GM21723 (cell line): Measurements from ENCODE around the gene ELAVL1.
A peak's percentile ranks its signal among the peaks of the same experiment; 100 is the strongest.
"Not testable (repeated sequence)": the region's sequence is repeated elsewhere in the genome, so short reads cannot be mapped to it uniquely, and the experiment has no call there.

Source experiments
- ATAC-seq: cut with Tn5 transposase; IDR thresholded peaks from one replicate; pipeline ENCODE4 v1.9.1; 2021; ENCODE audit warnings: mild to moderate bottlenecking, moderate library complexity; ENCODE audit not compliant: unreplicated experiment

Gene ELAVL1

DNA sequence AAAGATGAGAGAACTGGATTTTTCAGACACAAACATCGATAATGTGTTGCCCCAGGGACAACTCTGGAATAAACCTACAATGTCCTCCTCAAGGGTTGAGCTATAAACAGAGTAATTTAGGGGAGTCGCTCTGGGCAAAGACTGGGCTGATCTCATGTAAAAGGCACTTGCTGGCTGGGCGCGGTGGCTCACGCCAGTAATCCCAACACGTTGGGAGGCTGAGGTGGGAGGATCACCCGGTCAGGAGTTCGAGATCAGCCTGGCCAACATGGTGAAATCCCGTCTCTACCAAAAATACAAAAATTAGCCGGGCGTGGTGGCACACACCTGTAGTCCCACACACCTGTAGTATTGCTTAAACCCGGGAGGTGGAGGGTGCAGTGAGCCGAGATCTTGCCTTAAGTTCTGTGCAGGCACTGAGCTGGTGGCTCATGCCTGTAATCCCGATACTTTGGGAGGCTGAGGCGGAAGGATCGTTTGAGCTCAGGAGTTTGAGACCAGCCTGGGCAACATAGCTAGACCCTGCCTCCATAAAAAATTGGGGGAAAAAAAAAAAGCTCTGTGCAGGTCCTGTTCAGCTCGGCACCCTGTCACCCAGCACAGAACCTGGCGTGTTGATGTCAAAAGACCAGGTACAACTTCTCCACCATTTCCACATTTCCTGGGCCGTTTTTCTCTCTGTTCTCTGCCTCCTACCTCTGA lies 63.4 kb downstream of the ELAVL1 start:
- no peak for ATAC-seq

DNA sequence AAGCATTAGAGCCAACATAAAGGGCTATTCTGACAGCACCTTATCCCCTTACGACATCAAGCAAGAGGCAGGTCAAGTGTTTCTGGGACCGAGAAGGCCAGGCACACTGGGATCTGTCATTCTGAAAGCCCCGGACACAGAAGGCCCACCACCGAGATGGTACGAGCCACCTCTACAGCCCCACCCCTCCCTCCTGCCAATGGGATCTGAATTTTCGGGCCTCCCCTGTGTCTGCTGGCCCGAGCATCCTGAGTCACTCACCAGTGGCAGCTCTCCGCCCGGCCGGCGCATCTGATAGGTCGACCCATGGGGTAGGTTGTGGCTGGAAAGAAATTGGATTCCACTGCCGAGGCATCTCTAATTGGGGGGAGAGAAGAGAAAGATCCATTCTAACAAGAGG lies 64.6 kb downstream of the ELAVL1 start:
- no peak for ATAC-seq

DNA sequence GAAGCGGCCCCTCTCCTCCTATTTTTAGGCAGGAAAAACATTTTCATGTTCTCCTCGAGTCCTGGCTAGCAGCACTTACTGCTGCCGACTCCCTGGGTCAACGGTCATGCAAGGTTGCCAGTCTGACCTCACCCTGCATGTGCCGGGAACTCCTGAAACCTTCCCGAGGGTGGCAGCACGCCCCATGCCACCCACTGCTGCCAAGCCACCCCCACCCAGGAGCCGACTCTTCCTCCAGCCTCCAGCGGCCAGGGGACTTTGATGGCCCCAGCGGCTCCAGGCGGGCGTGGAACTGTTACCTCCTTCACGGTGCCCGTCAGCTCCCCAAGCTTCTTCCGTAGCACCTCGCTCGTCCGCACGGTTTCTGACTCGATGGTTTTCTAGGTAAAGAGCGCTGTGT lies 70.7 kb downstream of the ELAVL1 start:
- ATAC-seq, result no peak

DNA sequence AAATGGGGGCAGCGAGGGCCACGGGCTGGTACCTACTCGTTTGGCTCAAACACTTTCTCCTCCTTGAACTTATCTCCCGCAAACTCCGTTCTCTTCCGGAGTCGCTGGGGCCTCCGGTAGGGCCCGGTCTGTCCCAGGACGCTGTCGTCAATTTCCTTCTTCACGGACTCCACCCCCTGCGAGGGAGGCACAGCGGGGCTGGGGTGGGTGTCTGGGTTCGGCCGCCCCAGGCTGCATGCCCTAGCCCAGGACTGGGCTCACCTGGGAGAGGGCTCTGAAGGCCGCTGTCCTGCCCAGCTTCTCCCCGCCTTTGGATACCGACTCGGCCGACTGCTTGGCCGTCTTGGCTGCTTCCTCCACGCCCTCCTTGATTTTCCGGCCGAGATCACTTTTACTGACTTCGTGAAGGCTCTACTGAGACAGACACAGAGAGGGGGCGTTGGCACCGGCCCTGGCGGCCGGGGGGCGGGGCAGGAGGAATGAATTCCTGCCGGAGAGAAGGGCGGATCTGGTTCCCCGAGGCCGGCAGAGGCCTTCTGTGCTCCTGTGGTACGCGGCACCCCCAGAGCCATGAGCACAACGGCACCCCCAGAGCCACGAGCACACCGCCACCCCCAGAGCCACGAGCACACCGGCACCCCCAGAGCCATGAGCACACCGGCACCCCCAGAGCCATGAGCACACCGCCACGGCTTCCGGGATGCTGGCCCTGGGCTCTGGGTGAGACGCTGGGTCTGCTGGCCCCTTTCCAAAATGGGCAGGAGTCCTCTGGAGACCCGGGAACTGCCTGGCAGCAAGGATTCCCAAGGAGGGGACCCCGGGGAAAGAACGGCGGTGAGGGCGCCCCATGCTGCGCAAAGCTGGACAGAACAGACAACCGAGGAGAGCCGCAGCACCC lies 71.4 kb downstream of the ELAVL1 start:
- ATAC-seq, result no peak

DNA sequence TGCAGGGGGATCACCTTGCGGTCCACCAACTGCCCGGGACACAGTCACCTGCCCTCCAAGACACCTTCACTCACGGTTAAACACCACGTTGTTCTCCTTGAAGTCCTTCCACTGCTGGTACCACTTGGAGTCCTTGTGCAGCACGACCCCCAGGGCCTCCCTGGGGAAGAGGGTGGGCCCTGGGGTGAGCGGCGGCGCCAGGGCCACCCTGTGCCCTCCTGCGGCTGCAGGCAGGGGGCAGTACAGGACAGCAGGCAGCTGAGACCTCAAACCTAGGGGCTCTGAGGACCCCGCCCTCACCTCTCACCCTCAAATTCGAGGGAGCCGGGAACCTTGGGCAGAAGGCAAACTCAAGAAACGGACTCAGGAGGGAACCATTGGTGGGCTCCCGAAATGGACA lies 72.0 kb downstream of the ELAVL1 start:
- no peak for ATAC-seq

DNA sequence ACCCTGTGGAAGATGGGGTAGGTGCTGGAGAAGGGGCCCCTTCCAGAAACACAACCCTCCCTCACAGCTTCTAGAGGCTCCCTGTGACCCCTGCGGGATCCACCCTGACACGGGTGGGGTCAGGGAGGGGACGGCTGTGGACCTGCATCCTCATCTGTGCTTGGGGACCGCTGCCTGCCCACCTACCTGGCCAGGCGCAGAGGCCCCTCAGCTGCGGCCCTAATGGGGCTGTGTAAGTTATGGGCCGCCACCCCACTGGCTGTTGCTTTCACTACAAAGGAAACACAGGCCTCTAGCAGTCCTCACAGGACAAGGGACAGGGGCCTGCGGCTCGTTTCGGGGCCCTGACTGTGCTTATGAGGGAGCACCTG lies 72.5 kb downstream of the ELAVL1 start:
- ATAC-seq, result no peak

DNA sequence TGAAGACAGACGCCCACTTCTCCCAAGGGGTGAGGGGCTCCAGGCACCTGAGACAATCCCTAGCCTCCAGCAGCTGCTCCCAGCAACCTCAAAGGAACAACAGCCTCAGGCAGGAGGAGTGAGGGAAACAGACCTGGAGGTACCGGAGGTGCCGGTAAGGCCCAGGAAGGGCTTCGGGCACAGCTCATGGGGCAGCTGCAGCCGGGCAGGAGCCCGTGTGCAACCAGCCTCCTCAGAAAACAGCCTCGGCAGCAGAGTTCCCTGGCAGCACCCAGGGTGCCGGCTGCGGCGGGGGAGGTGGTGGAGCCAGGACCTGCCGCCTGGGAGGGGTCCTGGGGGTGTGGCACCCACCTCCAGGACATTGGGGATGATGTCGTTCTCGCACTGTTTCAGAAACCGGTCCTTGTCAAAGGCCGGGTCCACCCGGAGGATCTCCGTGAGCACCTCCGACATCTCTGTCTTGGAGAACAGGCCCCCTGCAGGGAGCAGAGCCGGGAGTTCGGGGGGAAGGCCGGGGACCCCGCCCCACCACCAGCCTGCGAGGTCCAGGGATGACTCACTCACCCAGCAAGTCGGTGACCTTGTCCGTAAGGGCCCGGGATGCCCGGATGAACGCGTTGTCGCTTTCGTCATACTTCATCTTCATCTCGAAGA lies 73.0 kb downstream of the ELAVL1 start:
- no peak for ATAC-seq

DNA sequence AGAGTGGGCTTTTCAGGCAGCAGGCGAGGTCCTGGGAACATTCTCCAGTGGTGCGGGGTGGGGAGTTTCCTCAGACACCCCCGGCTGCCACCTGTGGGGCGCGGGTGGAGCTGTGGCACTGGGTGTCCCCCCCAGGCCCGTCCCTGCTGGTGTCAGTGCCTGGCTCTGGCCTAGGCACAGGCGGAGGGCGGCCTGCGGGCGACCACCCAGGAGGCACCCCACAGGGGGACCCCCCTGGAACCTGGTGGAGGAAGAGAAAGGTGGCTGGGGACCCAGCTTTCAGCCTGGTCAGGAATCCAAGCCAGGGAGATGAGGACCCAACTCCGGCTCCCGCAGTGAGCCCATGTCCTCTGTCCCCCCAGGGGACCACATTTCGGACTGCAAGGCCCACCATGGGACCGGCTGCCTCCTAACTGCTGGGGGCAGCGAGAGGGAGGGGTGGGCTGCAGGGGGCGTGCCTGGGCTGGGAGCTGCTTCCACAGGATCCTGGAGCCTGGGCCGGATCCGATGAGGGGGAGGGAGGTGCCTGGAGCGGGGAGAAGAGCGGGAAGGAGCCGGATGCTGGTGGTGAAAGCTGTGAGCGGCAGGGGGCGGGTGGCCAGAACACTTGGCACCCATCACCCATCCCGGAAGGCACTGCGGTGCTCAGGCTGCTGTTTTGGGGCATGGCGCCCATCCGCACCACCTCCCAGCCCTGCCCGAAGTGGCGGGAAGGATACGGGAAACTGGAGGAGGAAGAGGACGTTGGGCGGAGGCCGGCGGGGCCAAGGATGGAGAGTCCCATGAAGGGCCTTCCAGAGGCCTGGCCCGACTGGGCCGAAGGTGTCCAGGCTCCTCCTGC lies 74.0 kb downstream of the ELAVL1 start:
- ATAC-seq, result no peak

DNA sequence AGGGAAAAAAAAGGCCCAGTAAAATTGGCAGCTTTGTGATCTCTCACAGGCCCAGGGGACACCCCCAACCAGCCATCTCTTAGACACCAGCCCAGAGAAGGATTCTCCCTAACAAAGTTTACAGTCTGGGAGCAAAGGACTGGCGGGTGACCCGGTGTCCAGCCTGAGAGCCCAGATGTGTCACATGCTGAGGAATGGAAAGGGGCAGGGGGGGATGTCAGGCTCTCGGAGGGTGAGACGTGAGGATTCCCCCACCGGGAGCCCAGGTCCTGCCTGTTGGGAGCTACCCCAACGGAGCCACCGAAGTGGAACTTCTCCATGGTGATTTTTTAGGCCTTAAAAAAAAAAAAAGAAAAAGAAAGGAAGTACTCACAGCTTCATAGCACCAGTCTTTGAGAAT lies 74.7 kb downstream of the ELAVL1 start:
- no peak for ATAC-seq

DNA sequence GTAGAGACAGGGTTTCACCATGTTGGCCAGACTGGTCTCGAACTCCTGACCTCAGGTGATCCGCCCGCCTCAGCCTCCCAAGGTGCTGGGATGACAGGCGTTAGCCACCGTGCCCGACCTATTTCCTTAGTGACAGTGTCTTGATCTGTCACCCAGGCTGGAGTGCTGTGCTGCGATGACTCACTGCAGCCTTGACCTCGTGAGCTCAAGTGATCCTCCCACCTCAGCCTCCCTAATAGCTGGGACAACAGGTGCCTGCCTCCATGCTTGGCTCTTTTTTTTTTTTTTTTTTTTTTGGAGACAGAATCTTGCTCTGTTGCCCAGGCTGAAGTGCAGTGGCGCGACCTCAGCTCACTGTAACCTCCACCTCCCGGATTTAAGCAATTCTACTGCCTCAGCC lies 75.4 kb downstream of the ELAVL1 start:
- not testable (repeated sequence) for ATAC-seq

DNA sequence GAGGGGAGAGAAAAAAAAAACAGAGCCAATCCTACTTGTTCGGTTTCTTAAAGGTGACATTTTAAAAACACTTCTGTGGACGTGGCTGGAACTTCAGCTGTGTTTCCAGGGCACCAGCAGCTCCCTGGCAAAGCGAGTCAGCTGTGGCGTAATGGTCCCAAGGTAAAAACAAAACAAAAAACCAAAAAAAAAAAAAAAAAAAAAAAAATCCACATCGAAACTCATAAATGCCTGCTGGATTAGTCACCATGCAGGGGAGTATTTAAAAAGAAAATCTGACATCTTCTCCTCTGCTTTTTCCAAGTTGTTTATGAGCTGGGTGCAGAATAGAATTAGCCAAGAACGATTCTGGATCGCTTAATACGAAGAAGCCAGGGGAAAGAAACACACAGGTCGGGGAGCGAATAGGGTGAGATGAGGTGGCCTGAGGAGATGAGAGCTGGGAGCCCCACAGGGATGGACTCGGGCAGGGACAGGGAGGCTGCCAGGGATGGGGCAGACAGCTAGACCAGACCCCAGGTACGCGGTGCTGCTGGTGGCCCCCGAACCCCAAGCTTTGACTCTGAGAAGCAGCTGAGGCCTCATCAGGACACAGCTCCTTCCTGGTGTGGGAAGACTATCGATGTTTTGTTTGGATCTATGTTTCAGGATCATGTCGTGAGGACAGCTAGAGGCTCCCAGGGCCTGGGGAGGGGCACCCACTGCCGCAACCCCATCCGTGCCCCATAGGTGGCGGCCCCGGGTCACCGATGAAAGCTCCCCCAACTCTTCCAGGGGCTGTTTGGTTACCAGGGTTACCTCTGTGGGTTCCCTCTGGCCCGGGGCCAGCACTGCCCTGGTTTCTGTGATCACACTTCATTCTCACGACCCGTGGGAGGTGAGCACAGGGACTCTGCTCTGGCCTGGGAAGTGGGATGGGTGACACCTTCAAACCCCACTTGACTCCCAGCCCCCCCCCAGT lies 76.4 kb downstream of the ELAVL1 start:
- ATAC-seq, result no peak

DNA sequence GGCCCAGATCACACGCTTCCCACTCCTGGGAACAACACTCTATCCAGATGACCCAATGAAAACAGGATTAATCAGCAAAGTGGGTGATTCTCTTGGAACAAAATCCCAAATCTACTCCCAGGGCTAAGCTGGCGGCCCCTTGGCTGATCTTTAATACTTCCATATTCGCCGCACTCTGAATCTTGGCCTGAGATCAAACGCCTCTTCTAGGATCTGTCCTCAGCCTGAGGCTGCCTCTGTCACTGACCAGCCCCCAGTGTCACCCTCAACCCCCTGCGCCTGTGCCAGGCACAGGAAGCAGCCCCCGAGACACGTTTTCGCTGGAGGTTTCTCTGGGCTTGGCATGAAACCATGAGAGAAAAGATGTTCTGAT lies 77.1 kb downstream of the ELAVL1 start:
- no peak for ATAC-seq

DNA sequence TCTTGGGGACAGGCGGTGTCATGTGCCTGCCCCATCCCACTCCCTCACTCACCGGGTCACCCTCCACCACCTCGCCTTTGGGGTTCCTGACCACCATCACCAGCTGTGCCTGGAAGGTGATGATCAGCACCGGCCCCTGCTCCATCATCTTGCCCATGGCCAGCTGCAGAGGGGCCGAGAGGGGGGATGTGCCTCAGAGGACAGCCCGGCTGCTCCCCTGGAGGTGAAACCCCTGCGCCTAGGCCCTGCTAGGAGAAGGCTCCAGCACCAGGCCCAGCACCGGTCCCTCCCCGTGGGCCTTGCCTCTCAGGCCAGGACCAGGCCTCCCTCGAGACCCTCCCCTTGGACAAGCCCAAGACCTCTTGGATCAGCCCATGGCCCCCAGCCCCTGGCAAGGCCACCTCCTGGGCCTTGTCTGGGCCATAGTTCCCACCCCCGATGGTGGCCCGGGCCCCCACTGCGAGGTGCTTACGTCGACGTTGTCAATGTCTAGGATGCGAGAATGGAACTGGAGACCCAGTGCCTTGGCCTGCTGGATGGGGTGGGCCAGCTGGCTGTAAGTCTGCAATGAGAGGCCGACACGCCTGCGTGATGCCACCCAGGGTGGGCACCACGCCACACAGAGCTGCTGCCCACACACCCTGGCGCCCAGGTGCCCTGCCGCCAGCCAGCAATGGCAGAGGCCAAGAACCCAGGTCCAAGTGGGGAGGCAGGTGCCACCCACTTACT lies 77.7 kb downstream of the ELAVL1 start:
- no peak for ATAC-seq

DNA sequence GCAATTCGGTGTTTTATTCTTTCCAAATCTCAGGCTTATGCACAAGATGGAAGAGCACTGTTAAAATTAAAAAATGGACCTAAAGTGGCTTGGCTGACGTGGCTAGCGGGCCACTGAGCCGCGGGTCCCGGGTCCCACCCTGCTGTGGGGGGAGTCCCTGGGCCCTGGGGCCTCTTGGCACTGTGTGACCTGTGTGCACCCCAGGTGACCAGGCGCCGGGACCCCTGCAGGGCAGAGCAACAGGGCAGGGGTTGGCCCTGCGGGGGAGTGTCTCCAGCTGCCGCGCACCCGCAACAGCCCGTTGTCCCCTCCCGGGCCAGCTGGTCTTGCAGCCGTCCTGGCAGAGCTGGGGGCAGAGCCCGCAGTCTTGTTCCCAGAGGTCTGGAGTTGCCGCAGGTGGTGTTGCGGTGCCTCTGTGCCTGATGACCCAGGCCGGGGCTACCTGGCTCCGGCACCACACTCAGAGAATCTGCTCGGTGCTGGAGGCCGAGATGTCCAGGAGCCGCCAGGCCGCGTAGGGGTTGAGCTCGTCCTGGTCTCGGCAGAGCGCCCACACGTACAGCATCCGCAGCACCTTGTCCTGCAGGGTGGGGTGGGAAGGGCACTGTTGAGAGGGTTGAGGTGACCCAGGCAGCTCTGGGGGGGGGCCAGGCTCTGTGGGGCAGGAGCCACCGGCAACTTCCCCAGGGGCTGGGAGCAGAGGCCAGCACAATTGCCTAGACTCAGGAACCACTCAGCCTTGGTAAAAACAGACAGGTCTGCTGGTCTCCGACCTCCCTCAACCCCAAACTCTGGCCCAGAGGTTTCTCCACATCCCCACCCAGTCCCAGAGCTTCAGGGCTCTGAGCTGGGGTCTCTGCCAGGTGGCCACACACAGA lies 78.5 kb downstream of the ELAVL1 start:
- no peak for ATAC-seq

DNA sequence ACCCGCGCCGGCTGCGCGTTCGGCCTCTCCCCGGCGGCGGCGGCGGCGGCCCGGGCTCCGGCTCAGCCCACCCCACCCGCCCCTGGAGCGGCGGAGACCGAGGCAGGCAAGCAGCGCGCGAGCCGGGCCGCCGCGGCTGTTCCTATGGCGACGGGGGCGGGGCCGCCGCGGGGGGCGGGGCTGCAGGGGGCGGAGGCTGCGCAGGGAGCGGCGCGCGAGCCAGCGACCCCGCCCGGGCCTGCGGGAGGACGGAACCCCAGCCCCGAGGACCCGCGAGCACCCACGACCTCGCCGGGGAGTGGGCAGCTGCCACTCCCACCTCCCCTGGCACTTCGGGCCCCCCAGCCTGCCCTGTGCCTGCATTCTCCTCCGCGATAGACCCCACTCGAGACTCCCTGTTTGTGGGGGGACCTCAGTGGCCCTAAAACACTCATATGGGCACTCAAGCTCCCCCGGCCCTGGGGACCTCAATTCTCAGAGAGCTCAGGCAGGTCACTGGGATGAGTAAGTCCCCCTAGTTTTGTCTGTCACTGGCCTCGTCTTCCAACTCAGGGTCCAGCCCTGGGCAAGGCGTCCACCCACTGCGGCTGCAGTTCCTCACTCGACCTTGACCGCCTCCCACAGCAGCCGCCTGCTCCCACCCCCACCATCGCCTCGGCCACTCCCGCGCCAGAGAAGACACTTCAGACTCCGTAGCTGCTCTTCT lies 79.3 kb downstream of the ELAVL1 start, which contains the start of gene CTXN1:
Gene CTXN1 (minus strand): TSS at position 115 of the 706 bp plus-strand sequence. CDS start 597 bp downstream, outside the sequence.
- peak; percentile 45 for ATAC-seq

DNA sequence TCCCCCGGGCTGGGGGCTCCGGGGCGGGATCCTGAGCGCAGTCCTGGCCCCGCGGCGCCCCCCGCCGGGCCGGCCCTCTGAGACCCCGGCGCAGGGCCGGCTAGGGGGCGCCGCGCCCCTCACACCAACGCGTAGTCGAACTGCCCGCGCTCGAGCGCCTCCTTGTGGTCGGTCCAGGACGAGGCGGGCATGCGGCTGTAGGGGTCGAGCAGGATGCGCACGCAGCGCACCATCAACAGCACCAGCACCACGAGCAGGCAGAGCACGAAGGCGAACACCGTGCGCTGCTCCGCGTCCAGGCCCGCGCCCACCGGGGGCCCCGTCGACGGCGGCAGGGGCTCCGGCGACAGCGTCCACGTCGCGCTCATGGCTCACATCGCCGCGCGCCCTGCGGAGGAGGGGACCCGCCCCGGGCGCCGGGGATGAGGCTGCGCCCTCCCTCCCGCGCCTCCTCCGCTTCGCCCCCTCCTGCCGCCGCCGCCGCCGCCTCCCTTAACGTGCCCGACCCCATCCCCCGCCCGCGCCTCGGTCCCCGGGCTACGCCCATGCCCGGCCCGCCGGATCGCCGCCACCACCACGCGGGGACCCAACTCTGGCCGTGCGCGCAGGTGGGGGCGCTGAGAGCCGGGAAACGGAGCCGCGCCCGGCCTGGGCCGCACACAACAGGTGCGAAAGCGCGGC lies 80.1 kb downstream of the ELAVL1 start:
- ATAC-seq, result no peak

DNA sequence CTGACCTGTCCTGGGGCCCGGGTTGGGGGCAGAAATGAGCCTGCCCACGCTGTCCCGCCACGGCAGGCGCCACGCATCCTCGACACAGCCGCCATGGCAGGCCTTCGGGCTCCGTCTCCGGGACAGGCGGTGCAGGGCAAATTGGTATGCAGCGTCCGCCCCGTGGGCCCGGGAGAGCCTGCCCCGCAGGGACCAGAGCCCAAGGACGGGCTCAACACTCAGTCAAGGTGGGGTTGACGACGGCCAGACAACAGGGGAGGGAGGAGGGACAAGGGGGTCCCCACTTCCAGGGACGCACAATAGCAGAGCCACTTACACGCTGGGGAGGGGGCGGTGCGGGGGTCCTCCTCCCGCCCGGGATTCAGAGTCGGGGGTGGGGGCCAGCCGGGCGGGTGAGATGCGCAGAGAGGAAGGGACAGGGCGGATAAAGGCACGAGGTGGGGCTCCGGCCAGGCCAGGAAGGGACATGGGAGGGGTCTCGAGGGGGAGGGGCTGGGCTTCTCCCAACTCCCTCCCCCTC lies 80.7 kb downstream of the ELAVL1 start:
- ATAC-seq, result no peak
